Measurements from ENCODE around the gene KIF1A.
"Not testable (repeated sequence)": the region's sequence is repeated elsewhere in the genome, so short reads cannot be mapped to it uniquely, and the experiment has no call there.

DNA sequence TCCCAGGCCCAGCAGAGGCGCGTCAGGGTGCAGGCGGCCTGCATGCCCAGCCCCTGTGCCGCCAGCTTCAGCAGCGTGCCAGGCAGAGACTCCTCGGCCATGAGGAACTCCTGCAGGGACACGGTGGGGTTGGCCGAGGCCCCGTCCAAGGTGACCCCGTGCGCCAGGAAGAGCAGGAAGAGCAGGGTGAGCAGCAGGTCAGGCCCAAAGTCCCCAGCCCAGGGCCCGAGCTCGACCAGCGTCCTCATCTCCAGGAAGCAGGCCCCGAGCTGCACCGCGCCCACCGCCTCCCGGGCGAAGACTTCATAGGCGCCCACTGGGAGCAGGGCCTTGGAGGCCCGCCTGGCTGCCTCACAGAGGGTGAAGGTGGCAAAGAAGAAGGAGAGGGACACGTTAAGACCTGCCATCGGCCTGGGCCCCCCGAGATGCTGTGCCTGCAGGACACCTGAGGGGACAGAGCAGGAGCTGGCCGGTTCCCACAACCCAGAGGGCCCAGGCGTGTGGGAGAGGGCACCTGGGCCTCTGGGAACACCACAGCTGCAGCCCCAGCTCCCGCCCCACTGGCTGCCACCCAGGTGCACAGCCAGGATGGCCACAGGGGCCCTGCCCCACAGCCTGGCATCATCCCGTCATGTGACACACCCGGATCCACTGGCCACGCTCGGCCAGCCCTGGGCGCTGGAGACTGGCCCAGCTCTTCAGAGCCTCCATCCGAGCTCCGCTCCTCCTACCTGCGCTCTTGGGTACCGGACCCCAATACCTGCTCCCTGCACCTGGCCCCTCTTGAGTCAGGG, 137.4 kb downstream of the KIF1A start, which contains the start of gene AQP12B:
- TF ChIP-seq, protein P1, sequence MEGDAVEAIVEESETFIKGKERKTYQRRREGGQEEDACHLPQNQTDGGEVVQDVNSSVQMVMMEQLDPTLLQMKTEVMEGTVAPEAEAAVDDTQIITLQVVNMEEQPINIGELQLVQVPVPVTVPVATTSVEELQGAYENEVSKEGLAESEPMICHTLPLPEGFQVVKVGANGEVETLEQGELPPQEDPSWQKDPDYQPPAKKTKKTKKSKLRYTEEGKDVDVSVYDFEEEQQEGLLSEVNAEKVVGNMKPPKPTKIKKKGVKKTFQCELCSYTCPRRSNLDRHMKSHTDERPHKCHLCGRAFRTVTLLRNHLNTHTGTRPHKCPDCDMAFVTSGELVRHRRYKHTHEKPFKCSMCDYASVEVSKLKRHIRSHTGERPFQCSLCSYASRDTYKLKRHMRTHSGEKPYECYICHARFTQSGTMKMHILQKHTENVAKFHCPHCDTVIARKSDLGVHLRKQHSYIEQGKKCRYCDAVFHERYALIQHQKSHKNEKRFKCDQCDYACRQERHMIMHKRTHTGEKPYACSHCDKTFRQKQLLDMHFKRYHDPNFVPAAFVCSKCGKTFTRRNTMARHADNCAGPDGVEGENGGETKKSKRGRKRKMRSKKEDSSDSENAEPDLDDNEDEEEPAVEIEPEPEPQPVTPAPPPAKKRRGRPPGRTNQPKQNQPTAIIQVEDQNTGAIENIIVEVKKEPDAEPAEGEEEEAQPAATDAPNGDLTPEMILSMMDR (IDR thresholded peaks at IDR 0.05; ENCODE audit: extremely low read depth in 1 of 2, insufficient read depth in 1 of 2, low read depth in 1 of 2, low read length in 2 of 2), result not testable (repeated sequence)
- TF ChIP-seq MYC (IDR thresholded peaks at IDR 0.05; ENCODE audit: low read depth, low read length); GATA2 (IDR thresholded peaks at IDR 0.05; ENCODE audit: insufficient read depth, insufficient read length, low read depth, low read length); EZH2 (IDR thresholded peaks at IDR 0.05; ENCODE audit: borderline replicate concordance, low read depth, low read length, severe bottlenecking): not testable (repeated sequence)

Measured in endothelial cell of umbilical vein (primary cell).